ENCODE data around the gene AP2M1.
"Not testable (repeated sequence)": the region's sequence is repeated elsewhere in the genome, so short reads cannot be mapped to it uniquely, and the experiment has no call there.

Gene AP2M1

GRCh38 chr3:184174646-184175492 lies at the start of gene AP2M1:
Gene AP2M1, plus strand, starts transcription at chr3:184174855. Its CDS starts 2,139 bp downstream, at chr3:184176994.
- DNase-seq = peak; percentile 99

DNA sequence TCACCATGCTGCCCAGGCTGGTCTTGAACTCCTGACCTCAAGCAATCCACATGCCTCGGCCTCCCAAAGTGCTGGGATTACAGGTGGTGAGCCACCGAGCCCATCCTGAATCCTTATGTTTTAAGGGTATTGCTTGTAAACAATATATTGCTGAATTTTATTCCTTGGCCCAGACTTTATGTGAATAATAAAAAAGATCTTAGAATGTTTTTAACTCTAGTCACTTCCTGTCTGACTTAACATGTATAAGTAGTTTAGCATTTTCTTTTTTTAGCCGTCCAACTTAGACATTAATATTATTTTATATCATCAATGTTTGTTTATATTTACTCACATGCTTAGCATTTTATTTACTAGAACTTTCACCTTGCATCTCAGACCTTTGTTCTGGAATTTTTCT lies 48.6 kb upstream of the AP2M1 start:
- DNase-seq = no peak

DNA sequence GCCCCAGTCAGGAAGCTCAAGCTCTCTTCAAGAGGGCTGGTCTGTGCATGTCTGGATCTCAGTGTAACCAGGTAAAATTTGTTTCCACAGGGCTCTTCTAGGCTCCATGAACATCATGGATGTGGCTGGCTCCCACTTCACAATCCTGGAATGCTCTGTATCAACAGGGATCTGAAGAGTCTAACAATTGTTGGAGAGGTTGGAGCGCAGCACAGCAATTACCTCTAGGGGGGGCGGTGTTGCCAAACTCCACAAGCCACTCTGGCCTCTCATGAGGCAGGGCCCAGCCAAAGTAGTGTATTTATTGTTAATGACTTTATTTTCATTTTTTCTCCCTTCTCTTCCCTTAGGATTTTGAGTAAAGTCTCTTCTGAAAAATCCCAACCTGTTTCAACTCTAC lies 45.6 kb upstream of the AP2M1 start:
- peak; percentile 2 for DNase-seq

- no peak for DNase-seq
Observed at GRCh38 chr3:184132945-184133344, 41.7 kb upstream of the AP2M1 start.

DNA sequence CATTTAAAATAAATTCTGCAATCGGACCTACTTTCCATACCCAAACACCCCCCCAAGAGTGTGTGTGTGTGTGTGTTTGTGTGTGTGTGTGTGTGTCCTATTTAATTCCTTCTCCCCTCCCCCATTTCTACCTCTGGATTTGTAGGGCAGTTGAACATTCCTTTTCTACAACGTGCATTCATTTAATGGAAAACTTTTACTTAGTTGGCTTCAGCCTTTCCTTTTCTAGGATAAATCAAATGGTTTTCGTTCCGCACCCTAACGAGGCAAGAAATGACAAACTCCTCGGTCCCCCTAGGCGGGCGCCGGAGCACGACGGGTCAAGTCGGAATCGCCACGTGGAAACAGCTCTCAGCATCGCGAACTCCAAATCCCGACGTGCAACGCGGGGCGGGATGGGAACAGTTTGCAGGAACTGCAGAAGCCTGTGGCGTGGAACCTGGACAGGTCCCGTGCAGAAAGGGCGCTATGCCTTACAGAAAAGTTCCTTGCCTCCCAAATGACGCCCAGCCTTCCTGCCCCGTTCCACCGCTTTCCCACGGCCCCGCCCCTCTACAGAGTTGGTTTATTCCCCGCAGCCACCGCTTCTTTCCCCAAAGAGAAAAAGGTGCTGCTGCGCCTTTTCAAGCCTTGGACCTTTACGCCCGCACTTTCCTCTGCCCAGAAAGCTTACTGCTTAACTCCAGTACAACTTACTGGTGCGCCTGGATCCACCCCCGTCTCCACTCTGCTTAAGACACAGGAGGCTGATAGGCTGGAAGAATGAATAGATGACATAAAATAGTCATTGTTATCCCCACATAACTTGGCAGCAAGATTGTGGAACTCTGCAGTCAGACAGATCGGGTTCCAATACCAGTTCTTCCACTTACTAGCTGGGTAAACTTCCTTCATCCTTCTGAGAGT lies 40.6 kb upstream of the AP2M1 start:
- DNase-seq = peak; percentile 80

DNA sequence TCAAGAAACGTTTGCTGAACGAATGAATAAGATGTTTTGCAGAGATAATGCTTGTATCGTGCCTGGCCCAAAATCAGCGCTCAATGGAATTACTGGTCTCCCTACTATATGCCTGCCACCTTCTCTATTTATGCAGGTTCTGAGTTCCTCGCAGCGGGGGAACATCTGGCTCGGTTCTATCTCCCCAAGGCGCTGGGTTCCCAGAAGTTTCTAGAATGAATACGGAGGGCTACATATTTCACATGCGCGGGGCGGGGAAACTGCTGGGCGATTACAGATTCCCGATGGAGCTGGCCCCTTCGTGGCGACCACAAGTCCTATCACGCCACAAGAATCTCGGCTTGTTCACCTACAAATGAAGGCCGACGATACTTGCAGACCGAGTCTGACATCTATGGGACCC lies 39.9 kb upstream of the AP2M1 start:
- peak; percentile 33 for DNase-seq

GRCh38 chr3:184135149-184135910 lies 39.3 kb upstream of the AP2M1 start, which contains the start of gene EIF2B5:
Gene EIF2B5, plus strand, starts transcription at chr3:184135358. Its CDS starts 28 bp downstream, at chr3:184135386.
- DNase-seq = peak; percentile 94

GRCh38 chr3:184135911-184136260 lies 38.8 kb upstream of the AP2M1 start:
- no peak for DNase-seq

DNA sequence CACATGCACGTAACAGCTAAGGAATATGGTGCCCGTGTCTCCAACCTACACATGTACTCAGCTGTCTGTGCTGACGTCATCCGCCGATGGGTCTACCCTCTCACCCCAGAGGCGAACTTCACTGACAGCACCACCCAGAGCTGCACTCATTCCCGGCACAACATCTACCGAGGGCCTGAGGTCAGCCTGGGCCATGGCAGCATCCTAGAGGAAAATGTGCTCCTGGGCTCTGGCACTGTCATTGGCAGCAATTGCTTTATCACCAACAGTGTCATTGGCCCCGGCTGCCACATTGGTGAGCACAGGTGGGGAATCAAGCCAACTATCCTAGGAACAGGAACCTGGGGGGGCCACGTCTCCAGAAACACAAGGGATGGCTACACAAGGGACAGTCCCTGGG lies 34.2 kb upstream of the AP2M1 start:
- DNase-seq = no peak

GRCh38 chr3:184142199-184142598 lies 32.5 kb upstream of the AP2M1 start:
- DNase-seq = no peak

GRCh38 chr3:184143327-184143726 lies 31.3 kb upstream of the AP2M1 start:
- DNase-seq = no peak

DNA sequence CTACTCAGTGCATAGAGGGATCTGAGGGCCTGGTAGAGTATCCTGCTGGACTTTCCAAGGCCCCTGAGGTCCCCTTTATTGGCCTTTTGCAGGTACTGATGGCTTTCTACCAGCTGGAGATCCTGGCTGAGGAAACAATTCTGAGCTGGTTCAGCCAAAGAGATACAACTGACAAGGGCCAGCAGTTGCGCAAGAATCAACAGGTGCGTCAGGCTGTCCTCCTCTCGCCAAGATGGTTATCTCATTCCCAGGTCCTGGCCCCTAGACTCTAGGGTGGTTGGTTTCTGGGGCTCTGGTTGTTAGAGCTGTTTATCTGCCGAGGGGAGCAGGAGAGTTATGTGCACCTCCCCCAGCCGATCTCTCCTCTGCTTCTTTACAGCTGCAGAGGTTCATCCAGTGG lies 30.1 kb upstream of the AP2M1 start:
- no peak for DNase-seq

DNA sequence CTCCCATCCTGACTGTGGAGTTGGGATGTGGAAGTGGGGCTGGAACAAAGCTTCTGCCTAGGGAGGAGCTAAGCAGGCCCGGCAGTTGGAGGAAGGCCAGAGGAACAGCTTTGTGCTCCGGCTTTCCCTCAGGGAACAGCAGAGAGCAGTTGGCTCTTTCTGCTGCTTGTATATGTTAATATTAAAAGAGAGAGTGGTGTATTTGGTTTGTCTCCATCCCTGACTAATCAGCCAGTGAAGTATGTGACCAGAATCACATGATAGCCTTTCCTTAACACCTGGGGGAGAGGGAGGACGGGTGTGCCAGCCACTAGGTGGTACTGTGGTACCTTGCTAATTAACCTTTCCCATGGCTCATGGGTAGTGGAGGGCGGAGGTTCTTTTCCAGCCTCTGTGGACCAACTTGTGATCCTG lies 29.5 kb upstream of the AP2M1 start:
- peak; percentile 3 for DNase-seq

DNA sequence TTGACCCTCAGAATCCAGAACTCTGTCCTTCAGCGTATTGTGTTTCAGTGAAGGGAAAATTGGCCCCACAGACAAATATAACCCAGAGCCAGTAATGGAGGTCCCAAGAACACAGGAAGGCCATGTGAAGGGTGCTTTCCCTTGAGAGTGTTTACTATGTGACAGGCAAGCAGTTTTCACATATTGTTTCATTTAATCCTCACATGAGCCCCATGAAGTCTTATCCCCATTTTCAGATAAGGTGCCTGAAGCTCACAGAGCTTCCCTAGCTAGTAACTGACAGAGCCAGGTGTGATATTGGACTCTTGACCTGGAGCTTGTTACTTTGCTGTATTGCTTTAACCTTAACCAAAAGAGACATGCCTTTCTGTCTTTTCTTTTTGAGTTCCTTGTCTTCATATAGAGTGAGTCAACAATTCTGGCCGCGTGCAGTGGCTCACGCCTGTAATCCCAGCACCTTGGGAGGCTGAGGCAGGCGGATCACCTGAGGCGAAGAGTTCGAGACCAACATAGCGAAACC lies 28.8 kb upstream of the AP2M1 start:
- DNase-seq = no peak

GRCh38 chr3:184148076-184148475 lies 26.6 kb upstream of the AP2M1 start:
- DNase-seq = no peak

GRCh38 chr3:184149123-184149522 lies 25.5 kb upstream of the AP2M1 start:
- DNase-seq = no peak

GRCh38 chr3:184149770-184150169 lies 24.9 kb upstream of the AP2M1 start:
- DNase-seq = not testable (repeated sequence)

GRCh38 chr3:184154885-184155643 lies 19.6 kb upstream of the AP2M1 start, which contains the start of gene DVL3:
Gene DVL3, plus strand, starts transcription at chr3:184155377. Its CDS starts 259 bp downstream, at chr3:184155636.
- peak; percentile 12 for DNase-seq

DNA sequence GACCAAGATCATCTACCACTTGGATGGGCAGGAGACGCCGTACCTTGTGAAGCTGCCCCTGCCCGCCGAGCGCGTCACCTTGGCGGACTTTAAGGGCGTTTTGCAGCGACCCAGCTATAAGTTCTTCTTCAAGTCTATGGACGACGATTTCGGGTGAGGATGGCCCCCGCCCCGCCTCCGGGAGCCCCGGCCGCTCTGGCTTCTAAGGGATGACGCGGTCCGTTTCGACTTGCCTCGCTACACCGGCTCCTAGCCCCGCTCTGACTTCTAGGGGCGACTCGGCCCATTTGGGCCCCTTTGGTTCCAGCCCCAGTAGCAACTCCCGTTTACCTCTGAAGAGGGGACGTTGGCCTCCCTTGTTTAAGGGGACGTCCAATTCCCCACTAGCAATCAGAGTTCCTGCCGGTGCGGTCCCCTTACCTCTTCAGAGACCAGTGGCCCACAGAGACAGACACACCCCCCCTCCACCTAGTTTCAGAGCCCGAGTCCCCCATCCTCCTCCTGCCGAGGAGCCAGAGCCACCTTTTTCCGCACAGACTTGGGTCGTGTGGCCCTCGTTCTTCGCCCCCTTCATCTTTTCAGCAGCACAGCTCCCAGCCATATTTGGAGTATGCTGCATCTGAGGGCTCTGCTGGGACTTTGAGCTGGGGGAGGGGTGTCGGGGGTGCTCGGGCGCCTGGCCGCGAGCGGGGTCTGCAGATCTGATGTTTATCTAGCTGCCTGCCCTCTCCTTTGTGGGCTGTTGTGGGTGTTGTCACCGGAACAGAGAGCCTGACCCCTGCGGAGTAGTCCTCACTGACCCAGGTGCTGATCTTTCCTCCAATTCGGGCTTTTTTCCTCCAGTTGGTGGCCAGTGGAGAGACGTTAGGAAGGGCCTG lies 18.8 kb upstream of the AP2M1 start:
- no peak for DNase-seq

DNA sequence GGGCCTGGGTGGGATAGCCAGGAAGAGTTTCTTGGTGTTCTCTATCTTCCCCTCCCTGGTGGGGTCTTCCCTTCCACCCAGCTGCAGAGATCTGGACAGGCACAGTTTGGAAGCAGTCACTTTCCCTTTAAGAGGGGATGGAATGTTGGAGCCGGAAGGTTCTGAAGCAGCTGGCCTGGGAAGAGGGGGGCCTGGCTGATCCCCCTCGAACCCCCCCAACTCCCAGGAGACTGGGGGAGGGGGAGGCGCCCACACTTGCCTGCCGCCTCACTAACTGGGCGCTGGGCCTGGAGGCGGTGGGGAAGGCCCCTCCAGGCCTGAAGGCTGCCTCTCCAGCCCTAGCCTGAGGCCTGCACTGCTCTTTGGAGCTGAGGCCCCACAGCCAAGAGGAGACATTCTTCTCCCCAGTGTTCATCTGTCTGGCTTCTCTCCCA lies 18.1 kb upstream of the AP2M1 start:
- DNase-seq = no peak

DNA sequence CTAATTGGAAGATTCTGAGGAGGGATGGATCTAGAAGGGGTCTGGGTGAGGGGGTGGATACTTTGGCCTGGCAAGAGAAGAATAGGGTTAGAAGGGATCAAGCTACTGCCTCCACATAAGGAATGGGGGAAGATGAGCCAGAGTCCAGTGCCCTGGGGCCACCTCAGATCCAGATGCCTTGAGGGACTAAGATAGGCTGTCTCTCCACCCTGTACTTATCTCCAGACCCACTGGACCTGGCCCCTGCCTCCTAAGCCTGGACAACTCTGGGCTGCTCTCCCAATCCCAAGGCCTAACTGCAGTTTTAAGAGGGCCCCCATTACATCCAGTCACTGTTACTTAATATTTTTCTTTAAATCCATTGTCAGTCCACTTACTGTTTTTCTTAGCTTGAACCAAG lies 17.4 kb upstream of the AP2M1 start:
- DNase-seq = no peak

All from MV-4-11 (cell line).